NB4 (cell line): Measurements from ENCODE around the gene CLTRN.

Experiments
- MYC ChIP-seq: IDR thresholded peaks from 2 replicates; pipeline ENCODE4 v1.6.1; 2011; ENCODE audit warnings: low read depth, low read length
- POLR2A ChIP-seq: IDR thresholded peaks from 2 replicates; pipeline ENCODE4 v1.6.1; 2011; ENCODE audit warnings: mild to moderate bottlenecking; ENCODE audit not compliant: insufficient read length; ENCODE audit errors: extremely low read depth
- TF ChIP-seq, protein P1 (sequence below): IDR thresholded peaks from one replicate; pipeline ENCODE4 v1.5.1; 2012; ENCODE audit warnings: low read depth, low read length
- TF ChIP-seq, protein P2 (sequence below): IDR thresholded peaks from 2 replicates; pipeline ENCODE4 v1.6.1; 2011; ENCODE audit warnings: low read depth, low read length

DNA sequence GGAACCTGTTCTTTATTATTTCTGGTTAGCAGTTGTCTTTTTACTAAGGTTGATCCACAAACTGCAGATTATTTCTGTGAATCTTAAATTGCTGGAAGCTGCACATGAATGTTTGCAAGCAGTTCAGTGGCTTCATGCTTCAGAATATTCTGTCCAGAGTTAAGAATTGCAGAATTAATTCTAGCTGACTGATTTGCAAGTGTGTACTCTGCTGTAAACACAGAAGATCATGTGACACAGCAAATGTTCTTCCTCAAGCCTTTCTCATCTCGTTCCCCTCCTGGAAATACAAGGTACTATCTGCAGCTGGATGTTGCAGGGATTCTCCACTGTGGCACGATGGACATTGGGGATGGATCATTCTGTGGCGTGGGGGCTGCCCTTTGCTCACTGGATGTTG is 16.8 kb upstream of the CLTRN start:
- TF ChIP-seq, protein P1, sequence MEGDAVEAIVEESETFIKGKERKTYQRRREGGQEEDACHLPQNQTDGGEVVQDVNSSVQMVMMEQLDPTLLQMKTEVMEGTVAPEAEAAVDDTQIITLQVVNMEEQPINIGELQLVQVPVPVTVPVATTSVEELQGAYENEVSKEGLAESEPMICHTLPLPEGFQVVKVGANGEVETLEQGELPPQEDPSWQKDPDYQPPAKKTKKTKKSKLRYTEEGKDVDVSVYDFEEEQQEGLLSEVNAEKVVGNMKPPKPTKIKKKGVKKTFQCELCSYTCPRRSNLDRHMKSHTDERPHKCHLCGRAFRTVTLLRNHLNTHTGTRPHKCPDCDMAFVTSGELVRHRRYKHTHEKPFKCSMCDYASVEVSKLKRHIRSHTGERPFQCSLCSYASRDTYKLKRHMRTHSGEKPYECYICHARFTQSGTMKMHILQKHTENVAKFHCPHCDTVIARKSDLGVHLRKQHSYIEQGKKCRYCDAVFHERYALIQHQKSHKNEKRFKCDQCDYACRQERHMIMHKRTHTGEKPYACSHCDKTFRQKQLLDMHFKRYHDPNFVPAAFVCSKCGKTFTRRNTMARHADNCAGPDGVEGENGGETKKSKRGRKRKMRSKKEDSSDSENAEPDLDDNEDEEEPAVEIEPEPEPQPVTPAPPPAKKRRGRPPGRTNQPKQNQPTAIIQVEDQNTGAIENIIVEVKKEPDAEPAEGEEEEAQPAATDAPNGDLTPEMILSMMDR: no peak
- no peak for TF ChIP-seq POLR2A
- TF ChIP-seq, protein P2, sequence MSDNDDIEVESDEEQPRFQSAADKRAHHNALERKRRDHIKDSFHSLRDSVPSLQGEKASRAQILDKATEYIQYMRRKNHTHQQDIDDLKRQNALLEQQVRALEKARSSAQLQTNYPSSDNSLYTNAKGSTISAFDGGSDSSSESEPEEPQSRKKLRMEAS: no peak
- TF ChIP-seq MYC: no peak
